GM12872 (cell line): Measurements from ENCODE around the gene MOV10L1.

ENCODE experiments used
- TF ChIP-seq, protein P1 (sequence below): IDR thresholded peaks from 3 replicates; pipeline ENCODE4 v1.5.1; 2011; ENCODE audit warnings: low read depth, mild to moderate bottlenecking, low read length, moderate library complexity; ENCODE audit not compliant: insufficient read depth

The MOV10L1 gene

DNA sequence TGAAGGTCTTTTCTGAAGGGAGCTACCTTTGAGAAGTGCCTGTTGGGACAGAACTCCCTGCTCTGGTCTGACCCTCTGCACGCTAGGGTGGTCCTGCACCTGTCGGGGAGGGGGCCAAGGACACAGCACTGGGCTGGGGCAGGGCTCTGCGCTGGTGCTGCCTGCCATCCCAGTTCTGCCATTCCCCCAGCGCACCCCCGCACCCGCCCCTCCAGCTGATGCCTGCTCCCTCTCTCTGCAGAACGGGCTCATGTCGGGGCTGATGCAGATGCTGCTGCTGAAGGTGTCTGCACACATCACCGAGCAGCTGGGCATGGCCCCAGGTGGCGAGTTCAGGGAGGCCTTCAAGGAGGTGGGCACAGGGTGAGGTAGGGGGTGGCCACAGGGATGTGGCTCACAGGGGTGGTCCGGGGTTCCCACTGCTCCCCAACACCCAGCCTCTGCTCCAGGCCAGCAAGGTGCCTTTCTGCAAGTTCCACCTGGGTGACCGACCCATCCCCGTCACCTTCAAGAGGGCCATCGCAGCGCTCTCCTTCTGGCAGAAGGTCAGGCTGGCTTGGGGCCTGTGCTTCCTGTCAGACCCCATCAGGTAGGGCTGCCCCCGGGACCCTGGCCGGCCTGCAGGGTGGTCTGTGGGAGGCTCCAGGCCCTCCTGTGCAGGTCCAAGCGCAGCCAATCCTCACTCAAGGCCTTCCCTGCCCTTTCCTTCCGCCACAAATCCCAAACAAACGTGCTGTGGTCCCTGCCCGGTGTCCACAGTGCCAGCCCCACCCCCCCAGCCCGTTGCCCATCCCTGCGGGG lies 107.4 kb downstream of the MOV10L1 start:
- TF ChIP-seq, protein P1, sequence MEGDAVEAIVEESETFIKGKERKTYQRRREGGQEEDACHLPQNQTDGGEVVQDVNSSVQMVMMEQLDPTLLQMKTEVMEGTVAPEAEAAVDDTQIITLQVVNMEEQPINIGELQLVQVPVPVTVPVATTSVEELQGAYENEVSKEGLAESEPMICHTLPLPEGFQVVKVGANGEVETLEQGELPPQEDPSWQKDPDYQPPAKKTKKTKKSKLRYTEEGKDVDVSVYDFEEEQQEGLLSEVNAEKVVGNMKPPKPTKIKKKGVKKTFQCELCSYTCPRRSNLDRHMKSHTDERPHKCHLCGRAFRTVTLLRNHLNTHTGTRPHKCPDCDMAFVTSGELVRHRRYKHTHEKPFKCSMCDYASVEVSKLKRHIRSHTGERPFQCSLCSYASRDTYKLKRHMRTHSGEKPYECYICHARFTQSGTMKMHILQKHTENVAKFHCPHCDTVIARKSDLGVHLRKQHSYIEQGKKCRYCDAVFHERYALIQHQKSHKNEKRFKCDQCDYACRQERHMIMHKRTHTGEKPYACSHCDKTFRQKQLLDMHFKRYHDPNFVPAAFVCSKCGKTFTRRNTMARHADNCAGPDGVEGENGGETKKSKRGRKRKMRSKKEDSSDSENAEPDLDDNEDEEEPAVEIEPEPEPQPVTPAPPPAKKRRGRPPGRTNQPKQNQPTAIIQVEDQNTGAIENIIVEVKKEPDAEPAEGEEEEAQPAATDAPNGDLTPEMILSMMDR: no peak

DNA sequence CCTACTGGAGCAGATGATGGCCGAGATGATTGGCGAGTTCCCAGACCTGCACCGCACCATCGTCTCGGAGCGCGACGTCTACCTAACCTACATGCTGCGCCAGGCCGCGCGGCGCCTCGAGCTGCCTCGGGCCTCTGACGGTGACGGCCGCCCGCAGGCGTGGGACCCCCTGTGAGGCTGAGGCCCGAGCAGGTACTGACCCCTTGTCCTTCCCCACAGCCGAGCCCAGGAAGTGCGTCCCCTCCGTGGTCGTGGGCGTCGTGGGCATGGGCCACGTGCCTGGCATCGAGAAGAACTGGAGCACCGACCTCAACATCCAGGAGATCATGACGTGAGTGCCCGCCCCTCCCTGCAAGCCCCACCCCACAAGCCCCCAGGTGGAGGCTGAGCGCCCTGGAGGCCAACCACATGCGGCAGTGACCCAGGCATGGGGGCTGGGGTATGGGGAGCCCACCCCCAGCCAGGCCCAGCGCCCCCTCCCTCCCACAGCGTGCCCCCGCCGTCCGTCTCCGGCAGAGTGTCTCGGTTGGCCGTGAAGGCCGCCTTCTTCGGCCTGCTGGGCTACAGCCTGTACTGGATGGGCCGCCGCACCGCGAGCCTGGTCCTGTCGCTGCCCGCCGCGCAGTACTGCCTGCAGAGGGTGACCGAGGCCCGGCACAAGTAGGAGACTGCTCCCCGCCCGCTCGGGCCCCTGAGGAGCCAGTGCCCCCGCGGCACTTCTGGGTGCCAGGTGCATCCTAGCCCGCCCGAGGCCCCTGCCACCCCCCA lies 108.2 kb downstream of the MOV10L1 start:
- TF ChIP-seq, protein P1: no peak

GRCh38 chr22:50198624-50199017 lies 108.8 kb downstream of the MOV10L1 start:
- TF ChIP-seq, protein P1: no peak

- TF ChIP-seq, protein P1: no peak
Observed at GRCh38 chr22:50199251-50199721, 109.5 kb downstream of the MOV10L1 start.

DNA sequence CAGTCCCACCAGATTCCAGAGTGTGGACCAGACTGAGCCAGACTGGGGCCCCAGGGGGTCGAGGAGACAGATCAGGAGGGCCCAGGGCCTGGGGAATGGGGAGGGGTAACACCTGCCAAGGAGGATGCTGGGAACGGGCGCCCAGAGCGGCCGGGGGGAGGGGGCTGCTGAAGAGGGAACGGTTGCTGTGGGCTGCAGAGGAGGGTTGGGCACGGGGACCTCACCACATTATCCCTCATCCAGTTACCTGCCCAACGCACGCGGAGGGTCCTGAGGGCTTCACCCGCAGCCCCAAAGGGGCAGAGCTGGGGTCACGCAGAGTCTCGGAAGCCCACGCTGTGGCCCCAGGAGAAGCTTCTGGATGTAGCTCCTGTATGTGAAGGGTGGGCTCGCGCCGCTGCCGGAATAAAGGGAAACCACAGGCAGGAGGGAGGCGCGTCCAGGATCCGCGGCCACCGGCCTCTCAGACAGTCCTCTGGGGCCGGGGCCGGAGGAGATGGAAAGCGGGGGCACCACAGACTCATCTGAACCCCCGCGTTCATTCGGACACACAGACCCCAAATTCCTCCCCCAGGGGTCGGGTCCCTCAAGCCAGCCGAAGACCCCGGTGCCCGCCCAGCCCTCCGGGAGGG lies 110.1 kb downstream of the MOV10L1 start:
- TF ChIP-seq, protein P1: no peak

- TF ChIP-seq, protein P1: no peak
Observed at GRCh38 chr22:50200461-50201190, 110.8 kb downstream of the MOV10L1 start, which contains the start of gene SELENOO. SELENOO (plus strand) TSS chr22:50201011; CDS start chr22:50201037, 26 bp downstream.
